Coronary artery (tissue), 2 donors: Measurements from ENCODE around the gene PDE6B.
"Not testable (repeated sequence)": the region's sequence is repeated elsewhere in the genome, so short reads cannot be mapped to it uniquely, and the experiment has no call there.

Experiments used
- DNase-seq: peaks from one replicate; pipeline ENCODE4 v3.0.0-alpha.2; 2017; ENCODE audit warnings: low spot score
- H3K27ac ChIP-seq, 2 donors: fragments of 200-600 bp; sonication (generic); one replicate each; pipeline ENCODE4 v1.5.1; 2016 to 2019
- H3K4me3 ChIP-seq: fragments of 200-600 bp; sonication (generic); 2 replicates; pipeline ENCODE4 v1.5.1; 2016; ENCODE audit warnings: mild to moderate bottlenecking, moderate library complexity
- TF ChIP-seq, protein P1 (sequence below): fragments of 200-600 bp; sonication (generic); IDR thresholded peaks from one replicate; pipeline ENCODE4 v1.5.1; 2019; ENCODE audit warnings: antibody characterized with exemption

PDE6B gene

DNA sequence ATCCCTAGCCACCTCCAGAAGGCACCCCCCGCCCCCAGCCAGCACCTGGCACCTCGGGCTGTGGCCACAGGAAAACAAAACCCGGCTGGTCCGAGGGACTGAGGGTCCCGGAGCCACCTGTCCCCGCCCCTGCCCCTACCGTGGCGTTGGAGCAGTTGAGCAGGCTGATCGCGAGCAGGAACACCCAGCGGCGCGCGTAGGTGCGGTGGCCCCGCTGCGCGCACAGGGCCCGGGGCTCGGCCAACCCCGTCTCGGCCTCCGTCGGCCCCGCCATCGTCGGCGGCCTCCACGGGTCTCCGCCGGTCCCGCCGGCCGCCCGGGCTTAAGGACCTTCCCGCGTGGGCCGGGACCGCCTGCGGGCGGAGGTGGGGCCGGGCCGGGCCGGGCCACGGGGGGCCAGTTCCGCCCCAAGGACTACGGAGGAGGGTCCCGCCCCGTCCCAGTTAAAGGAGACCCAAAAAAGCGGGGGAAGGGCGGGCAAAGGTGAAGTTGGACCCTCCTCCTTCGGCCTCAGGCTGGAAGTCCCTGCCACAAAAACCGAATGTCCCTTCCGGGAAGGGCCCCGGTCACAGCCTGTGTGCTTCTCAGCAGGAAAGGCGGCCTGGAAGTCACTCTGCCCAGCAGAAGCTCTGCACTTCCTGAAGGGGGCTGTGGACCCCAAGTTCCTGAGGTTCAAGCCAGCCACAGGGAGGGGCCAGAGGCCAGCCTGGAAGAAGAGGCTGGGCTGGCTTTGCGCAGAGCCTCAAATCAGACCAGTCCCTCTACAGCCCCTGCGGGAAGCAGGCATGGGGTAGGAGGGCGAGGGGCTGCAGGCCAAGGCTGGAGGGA, 63.7 kb downstream of the PDE6B start, which contains the start of gene SLC49A3:
Gene SLC49A3 (minus strand): TSS at position 298 of the 828 bp plus-strand sequence. CDS start 24 bp downstream, at position 274.
- TF ChIP-seq, protein P1, sequence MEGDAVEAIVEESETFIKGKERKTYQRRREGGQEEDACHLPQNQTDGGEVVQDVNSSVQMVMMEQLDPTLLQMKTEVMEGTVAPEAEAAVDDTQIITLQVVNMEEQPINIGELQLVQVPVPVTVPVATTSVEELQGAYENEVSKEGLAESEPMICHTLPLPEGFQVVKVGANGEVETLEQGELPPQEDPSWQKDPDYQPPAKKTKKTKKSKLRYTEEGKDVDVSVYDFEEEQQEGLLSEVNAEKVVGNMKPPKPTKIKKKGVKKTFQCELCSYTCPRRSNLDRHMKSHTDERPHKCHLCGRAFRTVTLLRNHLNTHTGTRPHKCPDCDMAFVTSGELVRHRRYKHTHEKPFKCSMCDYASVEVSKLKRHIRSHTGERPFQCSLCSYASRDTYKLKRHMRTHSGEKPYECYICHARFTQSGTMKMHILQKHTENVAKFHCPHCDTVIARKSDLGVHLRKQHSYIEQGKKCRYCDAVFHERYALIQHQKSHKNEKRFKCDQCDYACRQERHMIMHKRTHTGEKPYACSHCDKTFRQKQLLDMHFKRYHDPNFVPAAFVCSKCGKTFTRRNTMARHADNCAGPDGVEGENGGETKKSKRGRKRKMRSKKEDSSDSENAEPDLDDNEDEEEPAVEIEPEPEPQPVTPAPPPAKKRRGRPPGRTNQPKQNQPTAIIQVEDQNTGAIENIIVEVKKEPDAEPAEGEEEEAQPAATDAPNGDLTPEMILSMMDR = no peak
- Histone ChIP-seq H3K4me3 (peak within 1 kb of the TSS; percentile 79), H3K27ac (peak within 1 kb of the TSS; percentile 62 to 91)
- DNase-seq = no peak

DNA sequence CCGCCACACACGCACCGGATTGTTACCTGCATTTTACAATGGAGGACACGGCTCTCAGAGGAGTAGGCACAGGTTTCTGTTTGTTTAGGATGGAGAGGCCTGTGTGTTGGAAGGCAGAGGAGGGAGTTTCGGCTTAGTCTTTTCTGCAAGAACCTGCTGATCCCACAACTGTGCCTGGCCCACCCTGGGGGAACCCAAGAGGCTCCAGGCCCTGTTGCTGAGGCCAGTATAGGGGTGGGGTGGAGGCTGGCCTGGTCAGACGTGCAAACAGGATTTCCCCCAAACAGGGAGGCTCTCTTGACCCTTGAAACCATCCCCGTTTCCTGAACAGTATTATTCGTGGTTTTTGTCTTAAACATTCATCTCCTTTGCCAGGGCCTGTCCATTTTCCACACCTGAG, 64.3 kb downstream of the PDE6B start:
- TF ChIP-seq, protein P1 = no peak
- peak overlapping the region; percentile 79 for H3K4me3 ChIP-seq
- no peak for DNase-seq
- H3K27ac ChIP-seq = peak overlapping the region in 1 of 2 donors; percentile 91

DNA sequence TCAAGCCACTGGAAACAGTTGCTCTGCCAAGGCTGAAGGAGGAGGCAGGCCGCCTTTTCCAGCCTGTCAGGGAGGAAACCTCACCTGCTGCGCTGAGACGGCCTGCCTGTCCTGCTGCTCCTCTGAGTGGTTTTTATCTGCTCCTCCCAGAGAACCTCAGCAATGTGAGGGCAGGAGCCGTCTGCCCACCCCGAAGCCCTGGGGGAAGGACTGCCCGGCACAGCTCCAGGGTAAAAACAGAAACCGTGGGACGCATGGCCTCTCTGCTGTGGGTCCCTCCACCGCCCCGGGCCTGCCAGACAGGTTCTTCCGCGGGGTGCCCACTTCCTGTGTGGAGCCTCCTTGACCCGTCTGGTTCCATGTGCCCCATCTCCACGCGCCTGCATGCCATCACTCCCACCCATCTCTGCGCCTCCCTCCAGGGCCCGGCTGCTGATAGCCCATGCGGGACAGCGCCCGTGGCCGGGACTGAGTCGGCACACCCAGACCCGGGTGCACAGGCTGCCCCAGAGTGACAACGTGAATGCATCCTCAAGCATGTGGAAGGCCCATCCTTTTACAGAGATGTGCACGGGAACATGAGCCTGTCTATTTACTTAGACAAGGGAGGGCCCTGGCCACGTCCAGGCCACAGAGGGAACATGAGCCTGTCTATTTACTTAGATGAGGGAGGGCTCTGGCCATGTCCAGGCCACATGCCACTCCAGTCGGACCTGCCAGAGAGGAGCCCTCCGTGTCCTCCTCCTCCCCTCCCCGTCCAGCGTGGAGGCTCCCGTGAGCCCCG, 67.6 kb downstream of the PDE6B start:
- Histone ChIP-seq H3K4me3 (no peak overlapping the region), H3K27ac (no peak overlapping the region)
- TF ChIP-seq, protein P1 = no peak
- no peak for DNase-seq

DNA sequence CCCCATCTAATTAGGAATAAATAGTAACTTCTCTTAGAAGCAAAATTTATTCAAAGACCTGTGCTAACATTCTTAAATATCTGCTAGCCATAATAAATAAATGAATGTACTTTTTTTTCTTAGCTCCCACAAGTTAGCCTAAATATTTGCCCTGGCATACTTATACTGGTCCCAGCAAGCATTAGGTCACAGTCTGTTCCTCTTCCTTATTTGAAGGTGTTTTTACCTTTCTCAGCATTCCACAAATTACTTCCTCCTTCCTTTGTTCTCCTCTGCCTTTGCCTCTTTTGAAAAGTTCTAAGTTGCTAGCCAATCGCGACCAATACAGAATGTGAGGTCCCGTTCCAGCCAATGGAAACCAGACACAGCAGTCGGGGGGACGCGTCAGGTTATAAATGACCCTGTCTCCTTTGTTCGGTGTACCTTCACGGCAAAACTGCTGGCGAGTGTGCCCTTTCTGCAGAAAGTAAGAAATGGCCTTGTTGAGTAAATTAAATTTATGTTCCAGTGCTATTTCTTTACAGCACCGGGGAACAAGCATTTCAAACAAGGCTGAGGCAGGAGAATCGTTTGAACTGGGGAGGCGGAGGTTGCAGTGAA, 69.1 kb downstream of the PDE6B start:
- not testable (repeated sequence) for DNase-seq, H3K27ac ChIP-seq, H3K4me3 ChIP-seq

DNA sequence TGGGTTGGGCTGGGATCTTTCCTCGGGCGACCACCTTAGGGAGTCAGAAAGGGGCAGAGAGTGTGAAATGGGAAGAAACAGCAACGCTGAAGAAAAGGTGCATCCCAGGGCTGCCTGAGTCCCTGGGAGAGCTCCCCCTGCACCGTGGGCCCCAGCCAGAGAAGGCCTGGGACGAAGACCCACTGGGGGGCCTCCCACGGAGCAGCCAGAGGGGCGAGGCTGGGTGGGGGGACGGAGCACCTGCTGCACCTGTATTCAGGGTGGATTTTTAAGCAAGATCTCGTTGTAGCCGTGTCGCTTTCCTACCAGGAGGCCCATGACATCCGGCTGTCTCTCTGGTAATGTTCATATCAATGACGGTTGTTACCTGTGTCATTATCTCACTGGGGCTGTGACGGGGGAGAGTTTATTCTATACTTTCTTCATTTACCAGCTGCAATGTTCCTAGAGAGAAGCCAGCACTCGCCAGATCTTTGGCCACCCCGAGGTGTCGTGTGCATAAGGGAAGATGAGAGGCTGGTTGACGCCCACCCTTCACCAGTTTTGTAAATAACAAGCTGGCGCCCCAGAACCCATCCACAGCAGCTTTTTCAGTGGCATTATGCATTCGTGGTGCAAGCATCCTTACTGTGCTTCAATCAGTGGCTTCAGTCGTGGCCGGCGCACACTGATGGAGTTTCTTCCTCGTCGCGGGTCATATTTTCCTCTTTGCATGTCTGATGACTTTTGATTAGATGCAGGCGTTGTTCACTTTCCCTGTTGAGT, 74.6 kb downstream of the PDE6B start:
- H3K4me3 ChIP-seq = no peak overlapping the region
- DNase-seq = no peak
- peak overlapping the region in 1 of 2 donors; percentile 22 for H3K27ac ChIP-seq
- TF ChIP-seq, protein P1 = no peak

DNA sequence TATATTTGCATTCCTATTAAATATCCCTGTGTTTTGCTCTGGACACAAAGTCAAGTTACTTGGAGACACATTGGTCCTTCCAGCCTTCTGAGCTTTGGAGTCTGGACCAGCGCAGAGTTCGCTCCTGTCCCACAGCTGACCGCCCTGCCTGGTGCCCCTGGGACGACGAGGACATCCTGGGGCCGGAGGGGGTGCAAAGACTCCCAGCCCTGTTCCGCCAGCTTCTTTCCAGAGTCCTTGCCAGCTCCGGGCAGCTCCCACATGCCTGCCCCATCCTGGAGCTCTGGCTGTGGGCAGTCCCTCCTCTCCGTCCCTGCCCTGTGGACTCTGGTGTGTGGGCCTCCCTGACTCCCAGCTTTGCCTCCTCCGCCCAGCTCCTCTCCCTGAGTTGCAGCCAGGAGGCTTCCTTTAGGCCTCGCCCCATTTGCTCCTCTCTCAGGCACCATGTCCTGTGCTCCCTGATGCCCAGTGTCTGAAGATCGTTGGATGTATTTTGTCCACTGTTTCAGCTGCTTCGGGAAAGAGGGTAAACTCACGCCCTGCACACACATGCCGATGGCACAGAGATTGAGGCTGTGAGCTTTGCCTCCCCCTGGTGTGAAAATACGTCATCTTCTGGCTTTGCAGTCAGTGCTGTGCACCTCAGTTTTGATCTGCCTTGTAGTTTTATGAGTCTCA, 75.4 kb downstream of the PDE6B start:
- no peak overlapping the region for H3K4me3 ChIP-seq
- H3K27ac ChIP-seq = no peak overlapping the region
- TF ChIP-seq, protein P1 = no peak
- DNase-seq = no peak
